AG09309 (cell line): ENCODE results near the gene CD247.
A peak's percentile ranks its signal among the peaks of the same experiment; 100 is the strongest.

Source experiments
- DNase-seq: peaks from one replicate; pipeline ENCODE4 v3.0.0-alpha.2; 2010; ENCODE audit warnings: low read depth
- H3K4me3 ChIP-seq: 2 replicates; pipeline ENCODE4 v1.5.1; 2011; ENCODE audit warnings: mild to moderate bottlenecking, low read depth, low read length, moderate library complexity; ENCODE audit not compliant: control insufficient read depth
- TF ChIP-seq, protein P1 (sequence below): IDR thresholded peaks from 2 replicates; pipeline ENCODE4 v1.5.1; 2011; ENCODE audit warnings: mild to moderate bottlenecking, low read depth, low read length, inconsistent platforms; ENCODE audit not compliant: insufficient read depth, control insufficient read depth; ENCODE audit errors: missing control alignments

Gene CD247

GRCh38 chr1:167404908-167405307 is 113.4 kb downstream of the CD247 start:
- DNase-seq = no peak
- TF ChIP-seq, protein P1, sequence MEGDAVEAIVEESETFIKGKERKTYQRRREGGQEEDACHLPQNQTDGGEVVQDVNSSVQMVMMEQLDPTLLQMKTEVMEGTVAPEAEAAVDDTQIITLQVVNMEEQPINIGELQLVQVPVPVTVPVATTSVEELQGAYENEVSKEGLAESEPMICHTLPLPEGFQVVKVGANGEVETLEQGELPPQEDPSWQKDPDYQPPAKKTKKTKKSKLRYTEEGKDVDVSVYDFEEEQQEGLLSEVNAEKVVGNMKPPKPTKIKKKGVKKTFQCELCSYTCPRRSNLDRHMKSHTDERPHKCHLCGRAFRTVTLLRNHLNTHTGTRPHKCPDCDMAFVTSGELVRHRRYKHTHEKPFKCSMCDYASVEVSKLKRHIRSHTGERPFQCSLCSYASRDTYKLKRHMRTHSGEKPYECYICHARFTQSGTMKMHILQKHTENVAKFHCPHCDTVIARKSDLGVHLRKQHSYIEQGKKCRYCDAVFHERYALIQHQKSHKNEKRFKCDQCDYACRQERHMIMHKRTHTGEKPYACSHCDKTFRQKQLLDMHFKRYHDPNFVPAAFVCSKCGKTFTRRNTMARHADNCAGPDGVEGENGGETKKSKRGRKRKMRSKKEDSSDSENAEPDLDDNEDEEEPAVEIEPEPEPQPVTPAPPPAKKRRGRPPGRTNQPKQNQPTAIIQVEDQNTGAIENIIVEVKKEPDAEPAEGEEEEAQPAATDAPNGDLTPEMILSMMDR = no peak

DNA sequence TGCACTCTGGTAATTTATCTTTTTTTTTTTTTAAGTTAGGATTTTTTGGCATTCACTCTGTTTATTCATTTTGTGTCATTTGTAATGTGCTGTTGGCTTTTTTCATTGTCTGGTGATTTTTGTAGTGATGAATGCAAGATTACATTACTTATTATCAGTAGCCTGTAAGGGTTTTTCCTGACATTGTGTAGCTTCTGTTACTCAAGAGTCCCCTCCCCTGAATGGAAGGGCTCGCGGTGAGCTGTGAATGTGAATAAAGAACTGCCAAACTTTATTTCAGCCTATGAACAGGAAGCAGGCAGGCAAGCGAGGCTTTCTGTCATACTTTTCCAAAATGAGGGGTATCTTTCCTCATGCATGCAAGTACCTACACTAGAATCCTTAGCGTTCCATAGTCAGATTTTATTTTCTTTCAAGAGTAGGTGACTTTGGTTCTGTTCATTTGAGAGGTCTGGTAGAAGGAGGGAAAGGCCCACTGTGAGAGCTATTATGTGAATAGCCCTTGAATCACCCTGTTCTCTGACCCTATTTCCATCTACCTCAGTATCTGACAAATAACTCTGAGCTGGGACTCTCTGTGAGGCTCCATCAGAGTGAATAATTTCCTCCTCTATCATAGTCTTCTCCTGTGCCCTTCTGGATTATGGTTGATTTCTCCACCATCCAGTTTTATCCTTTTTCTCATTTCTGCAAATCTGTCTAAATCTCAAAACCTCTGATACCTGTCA is 114.0 kb downstream of the CD247 start:
- TF ChIP-seq, protein P1 = no peak
- DNase-seq = no peak

More at GRCh38 chr1:167404908-167405307, 113.4 kb downstream of the CD247 start:
- H3K4me3 ChIP-seq = no peak overlapping the region

DNA sequence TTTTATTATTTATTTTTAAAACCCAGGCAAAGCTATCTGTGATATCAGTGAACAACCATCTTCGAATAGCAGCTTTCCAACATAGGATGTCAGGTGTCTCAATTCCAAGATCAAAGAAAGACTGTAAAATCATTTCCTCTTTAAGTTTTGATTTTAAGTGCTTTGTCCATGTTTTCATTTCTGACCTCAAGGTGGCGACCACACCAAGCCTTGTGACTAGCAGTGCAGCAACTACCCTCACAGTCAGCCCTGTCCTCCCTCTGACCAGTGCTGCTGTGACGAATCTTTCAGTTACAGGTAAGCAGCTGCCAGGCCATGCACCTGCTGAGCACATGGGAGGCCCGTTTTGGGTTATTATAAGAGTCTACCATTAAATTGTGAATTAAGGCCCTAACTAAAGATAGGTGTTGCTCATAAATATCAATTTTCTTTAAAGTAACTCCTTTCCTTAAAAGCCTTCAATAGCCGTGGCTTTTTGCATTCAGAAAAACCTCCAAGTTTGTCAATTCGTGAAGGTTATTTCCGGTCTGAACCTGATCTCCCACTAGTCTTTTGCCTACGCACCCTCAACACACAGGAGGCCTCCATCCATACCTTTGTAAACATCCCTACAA is 117.0 kb downstream of the CD247 start:
- H3K4me3 ChIP-seq = no peak overlapping the region
- no peak for DNase-seq
- TF ChIP-seq, protein P1 = peak; percentile 67

More for the DNA sequence above, 114.0 kb downstream of the CD247 start:
- no peak overlapping the region for H3K4me3 ChIP-seq

GRCh38 chr1:167400359-167400953 is 117.9 kb downstream of the CD247 start:
- no peak for DNase-seq
- TF ChIP-seq, protein P1 = no peak
- H3K4me3 ChIP-seq = no peak overlapping the region

GRCh38 chr1:167392200-167392696 is 126.1 kb downstream of the CD247 start:
- TF ChIP-seq, protein P1 = no peak
- no peak for DNase-seq
- H3K4me3 ChIP-seq = no peak overlapping the region

GRCh38 chr1:167388976-167389375 is 129.4 kb downstream of the CD247 start:
- DNase-seq = no peak
- TF ChIP-seq, protein P1 = no peak
- no peak overlapping the region for H3K4me3 ChIP-seq
